Endothelial cell of umbilical vein (primary cell): ENCODE data around the gene TYRO3. TPM values are rescaled to one million over a fixed set of nuclear protein-coding genes. Genes with fewer than 3 reads are reported as not detected.

Source experiments
- BruUV-seq: library from RNA; stranded (reverse); fragments of 400-500 nt; replicated peaks from 2 replicates; lab custom pipeline; 2021; lab: Mats Ljungman, UMichigan
- CTCF ChIA-PET: fragments of 300-600, 350-600 bp; sonication (Branson Sonifier 250); formaldehyde crosslinking; loops from one replicate; lab custom pipeline; 2021; ENCODE audit warnings: antibody characterized with exemption, inconsistent platforms; lab: Charles Lee
- POLR2A ChIA-PET: fragments of 300-600, 350-600 bp; sonication (Branson Sonifier 250); formaldehyde crosslinking; loops from one replicate; lab custom pipeline; 2021; ENCODE audit warnings: antibody characterized with exemption, inconsistent platforms; lab: Charles Lee
- DNase-seq: peaks from one replicate; pipeline ENCODE4 v3.0.0-alpha.2; 2011; ENCODE audit warnings: low read depth, low spot score
- FAIRE-seq: peaks from 2 replicates; lab custom pipeline; 2011; peaks lifted over from hg19 to GRCh38; lab: Jason Lieb, UNC
- H2AFZ ChIP-seq: 2 replicates; pipeline ENCODE4 v1.6.0; 2012; ENCODE audit warnings: low read depth, low read length, control low read depth, inconsistent platforms
- H3K27ac ChIP-seq: 2 replicates; pipeline ENCODE4 v1.5.1; 2011; ENCODE audit warnings: low read depth, mild to moderate bottlenecking, control low read depth, low read length, moderate library complexity; ENCODE audit not compliant: insufficient read depth
- H3K27me3 ChIP-seq, 2 experiments: 2 replicates each; pipeline versions ENCODE4 v1.6.0 to v1.6.1; 2011; ENCODE audit warnings: low read length in 2 of 2, mixed read lengths in 1 of 2; ENCODE audit not compliant: control insufficient read depth in 2 of 2, insufficient read depth in 2 of 2
- H3K36me3 ChIP-seq, 2 experiments: 2 replicates in 1 of 2; 3 replicates in 1 of 2; pipeline ENCODE4 v1.5.1; 2011; ENCODE audit warnings: low read length in 2 of 2, mild to moderate bottlenecking in 1 of 2, moderate library complexity in 1 of 2; ENCODE audit not compliant: control insufficient read depth in 2 of 2, insufficient read depth in 2 of 2; ENCODE audit errors: extremely low read depth in 1 of 2
- H3K4me1 ChIP-seq: 3 replicates; pipeline ENCODE4 v1.5.1; 2011; ENCODE audit warnings: mild to moderate bottlenecking, low read length; ENCODE audit not compliant: control insufficient read depth, insufficient read depth; ENCODE audit errors: extremely low read depth
- H3K4me2 ChIP-seq: 2 replicates; pipeline ENCODE4 v1.6.1; 2011; ENCODE audit warnings: low read length, control low read depth, mixed read lengths; ENCODE audit not compliant: insufficient read depth
- H3K4me3 ChIP-seq, 3 experiments: fragments of 200-600 bp in 1 of 3; sonication (generic), shearing (Covaris generic) in 1 of 3; replicated peaks in 1 of 3; 2 replicates each; pipeline ENCODE4 v1.5.1; 2011 to 2016; ENCODE audit warnings: control low read depth in 3 of 3, low read length in 3 of 3, mild to moderate bottlenecking in 2 of 3, inconsistent platforms in 1 of 3, low read depth in 1 of 3, moderate library complexity in 1 of 3; ENCODE audit not compliant: insufficient read depth in 1 of 3
- H3K79me2 ChIP-seq: 2 replicates; pipeline ENCODE4 v1.6.0; 2012; ENCODE audit warnings: low read length, inconsistent platforms; ENCODE audit not compliant: control insufficient read depth, insufficient read depth
- H3K9ac ChIP-seq: replicated peaks from 2 replicates; pipeline ENCODE3; 2011; ENCODE audit warnings: low read length, control low read depth; ENCODE audit not compliant: insufficient read depth; ENCODE audit errors: extremely low read depth
- H3K9me1 ChIP-seq: replicated peaks from 3 replicates; pipeline ENCODE4 v1.6.0; 2011; ENCODE audit warnings: mild to moderate bottlenecking, low read length; ENCODE audit not compliant: control insufficient read depth, insufficient read depth; ENCODE audit errors: extremely low read depth
- H3K9me3 ChIP-seq: replicated peaks from 2 replicates; pipeline ENCODE4 v1.5.1; 2012; ENCODE audit warnings: low read length, inconsistent platforms; ENCODE audit not compliant: control insufficient read depth, insufficient read depth
- H4K20me1 ChIP-seq: replicated peaks from 2 replicates; pipeline ENCODE3; 2011; ENCODE audit warnings: mild to moderate bottlenecking, low read length; ENCODE audit not compliant: control insufficient read depth, insufficient read depth; ENCODE audit errors: extremely low read depth
- GATA2 ChIP-seq: IDR thresholded peaks from 2 replicates; pipeline ENCODE4 v1.7.0; 2011; ENCODE audit warnings: low read depth, mild to moderate bottlenecking, moderate library complexity, mixed read lengths, low read length; ENCODE audit not compliant: insufficient read length, insufficient read depth
- JUN ChIP-seq: IDR thresholded peaks from 2 replicates; pipeline ENCODE4 v1.6.1; 2011; ENCODE audit warnings: borderline replicate concordance, low read depth; ENCODE audit not compliant: insufficient read length, insufficient read depth
- POLR2AphosphoS5 ChIP-seq: IDR thresholded peaks from 2 replicates; pipeline ENCODE4 v1.6.1; 2012; ENCODE audit warnings: low read depth, mild to moderate bottlenecking, control low read depth, low read length, moderate library complexity; ENCODE audit not compliant: insufficient read depth
- dilution Hi-C: fragments of 300-500 bp; cut with MboI; formaldehyde crosslinking; loops from one replicate; pipeline ENCODE4 v1.15.0; 2019; ENCODE audit warnings: low sequenced_read_pairs; ENCODE audit not compliant: extremely low pct_ligation_motif_present
- intact Hi-C: fragments of 100-400 bp; cut with micrococcal nuclease; formaldehyde crosslinking; loops from one replicate; pipeline ENCODE4 v1.10.0; 2022
- polyA plus RNA-seq, 4 experiments: library from polyadenylated mRNA; depleted of rRNA in 3 of 4; stranded (reverse) in 3 of 4; unstranded in 1 of 4; fragments of >200 nt; gene quantifications; 2 replicates each; pipeline versions ENCODE4 v1.2.1 to v1.2.3, GENCODE V29; 2011 to 2012; ENCODE audit warnings: missing spikeins in 1 of 4
- total RNA-seq: library from RNA; stranded (reverse); gene quantifications from 2 replicates; pipeline ENCODE4 v1.2.3, GENCODE V29; 2021
- TF ChIP-seq, protein P1 (sequence below): IDR thresholded peaks from 2 replicates; pipeline ENCODE4 v1.6.1; 2011; ENCODE audit not compliant: insufficient read depth, insufficient read length
- TF ChIP-seq, protein P2 (sequence below), 2 donors: IDR thresholded peaks; 1 replicate in 1 of 2; 2 replicates in 1 of 2; pipeline ENCODE4 v1.5.1; 2011; ENCODE audit warnings: low read length in 2 of 2, mild to moderate bottlenecking in 2 of 2, moderate library complexity in 2 of 2, control low read depth in 1 of 2, inconsistent platforms in 1 of 2, low read depth in 1 of 2; ENCODE audit not compliant: insufficient read depth in 1 of 2; ENCODE audit errors: extremely low read depth in 1 of 2

Gene TYRO3
- total and polyA plus RNA-seq, 2 donors (not counting 3 experiments of a cell fraction or from before 2014, with no cell fraction given): 14.1 to 14.5 TPM

DNA sequence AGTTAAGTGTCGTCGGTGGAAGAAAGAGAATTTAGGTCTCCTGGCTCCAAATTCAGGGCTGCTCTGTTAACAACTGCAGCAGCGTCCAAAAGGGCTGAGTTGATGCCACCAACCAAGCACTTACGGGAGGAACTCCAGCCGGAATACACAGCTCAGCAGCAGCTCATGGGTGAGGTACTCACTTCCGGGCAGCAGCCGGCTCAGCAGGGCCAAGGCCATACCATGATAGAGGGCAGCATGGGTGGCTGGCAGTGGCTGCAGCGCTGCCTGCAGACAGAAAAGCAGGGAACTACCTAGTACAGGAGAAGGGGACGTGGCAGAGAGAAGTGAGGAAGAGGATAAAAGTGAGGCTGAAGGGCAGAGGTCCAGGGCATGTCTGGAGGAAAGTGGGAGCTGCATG lies 37.4 kb upstream of the TYRO3 start:
- H4K20me1 ChIP-seq: no peaks in the 10 kb centered on the region
- H3K27me3 ChIP-seq: no peaks in the 10 kb centered on the region
- intact Hi-C loops (no loop called here), dilution Hi-C loops (no loop called here)
- no peak overlapping the region for H3K9ac ChIP-seq
- no peaks in the 10 kb centered on the region for H3K9me3 ChIP-seq
- peaks cover 0 to 10% of the 10 kb centered on the region in 2 experiments for H3K36me3 ChIP-seq
- DNase-seq (no peak), FAIRE-seq (no peak)
- H3K9me1 ChIP-seq: no peaks in the 10 kb centered on the region
- no peak for TF ChIP-seq GATA2
- TF ChIP-seq, protein P1, sequence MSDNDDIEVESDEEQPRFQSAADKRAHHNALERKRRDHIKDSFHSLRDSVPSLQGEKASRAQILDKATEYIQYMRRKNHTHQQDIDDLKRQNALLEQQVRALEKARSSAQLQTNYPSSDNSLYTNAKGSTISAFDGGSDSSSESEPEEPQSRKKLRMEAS: no peak
- TF ChIP-seq JUN: no peak
- no peak overlapping the region for H2AFZ ChIP-seq
- CTCF ChIA-PET: no interaction called here
- no peaks in the 10 kb centered on the region for H3K4me1 ChIP-seq
- no peak overlapping the region for H3K4me2 ChIP-seq
- no TSS peak for BruUV-seq
- H3K4me3 ChIP-seq: no peak overlapping the region
- no peak overlapping the region for H3K27ac ChIP-seq
- POLR2A ChIA-PET: interaction anchor here (1.0 kb wide), 1 partner anchor 31 kb away, joined by 3 read pairs; no protein-coding TSS in a partner anchor
- no peaks in the 10 kb centered on the region for H3K79me2 ChIP-seq

DNA sequence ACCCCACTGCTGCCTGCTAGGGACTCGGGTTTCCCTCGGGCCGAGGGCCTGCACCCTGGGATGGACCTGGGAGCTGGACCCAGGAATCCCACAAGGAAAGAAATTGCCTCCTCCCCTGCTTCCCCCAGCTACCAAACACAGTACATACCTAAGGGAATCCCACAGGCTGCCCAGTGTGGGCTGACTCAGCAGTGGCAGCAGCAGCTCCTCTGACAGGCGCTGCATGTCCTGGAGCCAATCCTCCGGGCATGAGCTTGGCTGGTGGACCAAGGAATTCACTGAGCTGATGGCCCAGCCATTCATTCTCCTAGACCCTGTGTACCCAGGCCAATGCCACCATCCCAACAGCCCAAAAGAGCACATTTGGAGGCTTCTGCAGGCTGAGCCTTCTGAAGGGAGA lies 35.9 kb upstream of the TYRO3 start:
- TF ChIP-seq, protein P2, sequence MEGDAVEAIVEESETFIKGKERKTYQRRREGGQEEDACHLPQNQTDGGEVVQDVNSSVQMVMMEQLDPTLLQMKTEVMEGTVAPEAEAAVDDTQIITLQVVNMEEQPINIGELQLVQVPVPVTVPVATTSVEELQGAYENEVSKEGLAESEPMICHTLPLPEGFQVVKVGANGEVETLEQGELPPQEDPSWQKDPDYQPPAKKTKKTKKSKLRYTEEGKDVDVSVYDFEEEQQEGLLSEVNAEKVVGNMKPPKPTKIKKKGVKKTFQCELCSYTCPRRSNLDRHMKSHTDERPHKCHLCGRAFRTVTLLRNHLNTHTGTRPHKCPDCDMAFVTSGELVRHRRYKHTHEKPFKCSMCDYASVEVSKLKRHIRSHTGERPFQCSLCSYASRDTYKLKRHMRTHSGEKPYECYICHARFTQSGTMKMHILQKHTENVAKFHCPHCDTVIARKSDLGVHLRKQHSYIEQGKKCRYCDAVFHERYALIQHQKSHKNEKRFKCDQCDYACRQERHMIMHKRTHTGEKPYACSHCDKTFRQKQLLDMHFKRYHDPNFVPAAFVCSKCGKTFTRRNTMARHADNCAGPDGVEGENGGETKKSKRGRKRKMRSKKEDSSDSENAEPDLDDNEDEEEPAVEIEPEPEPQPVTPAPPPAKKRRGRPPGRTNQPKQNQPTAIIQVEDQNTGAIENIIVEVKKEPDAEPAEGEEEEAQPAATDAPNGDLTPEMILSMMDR (IDR thresholded peaks at IDR 0.05; ENCODE audit: extremely low read depth in 1 of 2, insufficient read depth in 1 of 2, low read depth in 1 of 2, low read length in 2 of 2): no peak
- TF ChIP-seq POLR2AphosphoS5: no peak
- Histone ChIP-seq H3K79me2 (no peaks in the 10 kb centered on the region), H3K9me3 (no peaks in the 10 kb centered on the region), H3K27me3 (no peaks in the 10 kb centered on the region), H3K9me1 (no peaks in the 10 kb centered on the region), H3K4me1 (no peaks in the 10 kb centered on the region), H3K9ac (no peak overlapping the region), H4K20me1 (no peaks in the 10 kb centered on the region), H2AFZ (no peak overlapping the region), H3K36me3 (peaks cover 3 to 25% of the 10 kb centered on the region in 2 experiments), H3K4me3 (no peak overlapping the region), H3K4me2 (no peak overlapping the region), H3K27ac (no peak overlapping the region)
- FAIRE-seq (no peak), DNase-seq (no peak)
- ChIA-PET CTCF (interaction anchor here (1.3 kb wide), 1 partner anchor 57 kb away, joined by 5 read pairs; no protein-coding TSS in a partner anchor), POLR2A (no interaction called here)
- dilution Hi-C loops: no loop called here
- BruUV-seq: no TSS peak
- intact Hi-C loops: no loop called here
